GM23248 (cell line): ENCODE data around the gene SUSD4. TPM values are rescaled to one million over a fixed set of nuclear protein-coding genes. Genes with fewer than 3 reads are reported as not detected.
A peak's percentile ranks its signal among the peaks of the same experiment; 100 is the strongest.

Experiments used
- DNase-seq: peaks from one replicate; pipeline ENCODE4 v3.0.0-alpha.2; 2015
- H2AFZ ChIP-seq: fragments of 200-600 bp; sonication (generic); 2 replicates; pipeline ENCODE4 v1.6.1; 2016; ENCODE audit warnings: antibody characterized with exemption
- H3F3A ChIP-seq: fragments of 200-600 bp; sonication (generic); 2 replicates; pipeline ENCODE4 v1.6.1; 2016; ENCODE audit warnings: mild to moderate bottlenecking, antibody characterized with exemption, mixed run types; ENCODE audit not compliant: insufficient read depth
- H3K27ac ChIP-seq: fragments of 200-600 bp; sonication (generic); 2 replicates; pipeline ENCODE4 v1.5.1; 2016; ENCODE audit warnings: mild to moderate bottlenecking
- H3K27me3 ChIP-seq: fragments of 200-600 bp; sonication (generic); replicated peaks from 2 replicates; pipeline ENCODE4 v1.6.1; 2016; ENCODE audit warnings: mild to moderate bottlenecking; ENCODE audit not compliant: insufficient read depth
- H3K36me3 ChIP-seq: fragments of 200-600 bp; sonication (generic); 2 replicates; pipeline ENCODE4 v1.6.1; 2016; ENCODE audit warnings: low read depth, mild to moderate bottlenecking
- H3K4me1 ChIP-seq: fragments of 200-600 bp; sonication (generic); 2 replicates; pipeline ENCODE4 v1.6.1; 2016; ENCODE audit warnings: mild to moderate bottlenecking; ENCODE audit not compliant: insufficient read depth
- H3K4me2 ChIP-seq: fragments of 200-600 bp; sonication (generic); one replicate; pipeline ENCODE4 v1.6.1; 2016; ENCODE audit warnings: mild to moderate bottlenecking; ENCODE audit not compliant: unreplicated experiment
- H3K4me3 ChIP-seq: fragments of 200-600 bp; sonication (generic); 2 replicates; pipeline ENCODE4 v1.5.1; 2016; ENCODE audit warnings: mild to moderate bottlenecking
- H3K79me2 ChIP-seq: fragments of 200-600 bp; sonication (generic); 2 replicates; pipeline ENCODE4 v1.6.1; 2016; ENCODE audit warnings: mild to moderate bottlenecking; ENCODE audit not compliant: insufficient read depth
- H3K9ac ChIP-seq: fragments of 200-600 bp; sonication (generic); 2 replicates; pipeline ENCODE4 v1.6.1; 2016; ENCODE audit warnings: mild to moderate bottlenecking
- H3K9me2 ChIP-seq: fragments of 200-600 bp; sonication (generic); 2 replicates; pipeline ENCODE4 v1.6.1; 2016; ENCODE audit warnings: mixed run types, mild to moderate bottlenecking, moderate library complexity; ENCODE audit not compliant: insufficient read depth
- H3K9me3 ChIP-seq: fragments of 200-600 bp; sonication (generic); one replicate; pipeline ENCODE4 v1.6.1; 2017; ENCODE audit warnings: low read depth
- H4K20me1 ChIP-seq: fragments of 200-600 bp; sonication (generic); 2 replicates; pipeline ENCODE4 v1.6.0; 2016; ENCODE audit not compliant: insufficient read depth
- EZH2 ChIP-seq: fragments of 200-600 bp; sonication (generic); IDR thresholded peaks from 2 replicates; pipeline ENCODE4 v1.6.1; 2018; ENCODE audit warnings: antibody characterized with exemption, mild to moderate bottlenecking; ENCODE audit not compliant: insufficient read depth, poor library complexity, severe bottlenecking
- EZH2phosphoT487 ChIP-seq: fragments of 200-600 bp; sonication (generic); IDR thresholded peaks from 2 replicates; pipeline ENCODE4 v1.6.1; 2018; ENCODE audit warnings: antibody characterized with exemption, moderate library complexity, mild to moderate bottlenecking, low read depth; ENCODE audit not compliant: insufficient read depth
- WGBS, 2 experiments: methylation state at CpG; one replicate each; pipeline ENCODE4 v1.1.6; 2015 to 2017; ENCODE audit warnings: low lambda C conversion rate in 2 of 2, low coverage in 1 of 2; ENCODE audit errors: missing lambda C conversion rate in 2 of 2; 5-methylcytosine and 5-hydroxymethylcytosine counted together
- in situ Hi-C: fragments of 300-500 bp; cut with MboI; formaldehyde crosslinking; loops from 2 replicates; pipeline ENCODE4 v1.15.0; 2020
- polyA plus RNA-seq: library from polyadenylated mRNA; unstranded; fragments of >200 nt; fragmentation: Nextera tagmentation; extraction: Ambion mirVana; gene quantifications from 2 replicates; pipeline ENCODE4 v1.2.1, GENCODE V29; 2016
- total RNA-seq: library from RNA; depleted of rRNA; stranded (reverse); fragments of >200 nt; shearing (Covaris generic); gene quantifications from 2 replicates; pipeline ENCODE4 v1.2.3, GENCODE V29; 2014

SUSD4 gene
- total and polyA plus RNA-seq, 2 experiments from 2014 or later: 1.1 to 3.9 TPM

- peaks cover 4% of the 10 kb centered on the region; the same call in 1 of the 2 replicates for H3K9me2 ChIP-seq
- H3K9ac ChIP-seq: no peak overlapping the region
- no peaks in the 10 kb centered on the region for H3K9me3 ChIP-seq
- H4K20me1 ChIP-seq: no peaks in the 10 kb centered on the region
- in situ Hi-C loops: no loop called here
- no peak overlapping the region for H3K27ac ChIP-seq
- no peak for DNase-seq
- no peaks in the 10 kb centered on the region for H3K36me3 ChIP-seq
- no peak overlapping the region for H2AFZ ChIP-seq
- H3K4me2 ChIP-seq: no peak overlapping the region
- no peaks in the 10 kb centered on the region for H3K79me2 ChIP-seq
- 79% methylated on average over 6 of the region's 6 CpGs for WGBS, 2 experiments
- no peaks in the 10 kb centered on the region for H3F3A ChIP-seq
- H3K27me3 ChIP-seq: no peaks in the 10 kb centered on the region; the same call in 1 of the 2 replicates
- no peaks in the 10 kb centered on the region for H3K4me1 ChIP-seq
- H3K4me3 ChIP-seq: no peak overlapping the region
- TF ChIP-seq EZH2phosphoT487 (no peak), EZH2 (no peak)
These were observed 163.1 kb downstream of the SUSD4 start for GRCh38 chr1:223200903-223201302.

- WGBS, 2 experiments: 57 to 60% methylated on average over 1 to 2 of the region's 2 CpGs
- in situ Hi-C loops: no loop called here
- Histone ChIP-seq H3K4me3 (no peak overlapping the region), H3K27me3 (no peaks in the 10 kb centered on the region; the same call in 1 of the 2 replicates), H2AFZ (no peak overlapping the region), H3K9ac (no peak overlapping the region), H3K9me2 (peaks cover 4% of the 10 kb centered on the region; the same call in 1 of the 2 replicates), H3F3A (no peaks in the 10 kb centered on the region), H3K4me2 (no peak overlapping the region), H3K9me3 (no peaks in the 10 kb centered on the region), H3K4me1 (no peaks in the 10 kb centered on the region), H3K27ac (no peak overlapping the region), H4K20me1 (no peaks in the 10 kb centered on the region), H3K79me2 (no peaks in the 10 kb centered on the region), H3K36me3 (no peaks in the 10 kb centered on the region)
- DNase-seq: peak; percentile 40
- TF ChIP-seq EZH2: no peak
- TF ChIP-seq EZH2phosphoT487: no peak
These were observed 164.8 kb downstream of the SUSD4 start for GRCh38 chr1:223199094-223199647.

DNA sequence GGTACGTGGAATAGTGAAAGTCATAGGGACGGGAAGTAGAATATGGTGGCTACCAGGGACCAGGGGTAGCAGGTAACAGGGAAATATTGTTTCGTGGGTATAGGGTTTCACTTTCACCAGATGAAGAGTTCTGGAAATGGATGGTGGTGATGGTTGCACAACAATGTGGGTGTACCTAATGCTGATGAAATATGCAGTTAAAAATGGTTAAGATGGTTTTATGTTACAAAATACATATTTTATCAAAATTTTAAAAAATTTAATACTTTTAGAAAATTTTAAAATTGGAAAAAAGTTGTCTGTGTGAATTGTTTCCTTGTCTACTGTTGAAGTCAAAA, 165.4 kb downstream of the SUSD4 start:
- H3K4me3 ChIP-seq: no peak overlapping the region
- H3K4me1 ChIP-seq: no peaks in the 10 kb centered on the region
- TF ChIP-seq EZH2phosphoT487 (no peak), EZH2 (no peak)
- 73 to 76% methylated on average over 3 of the region's 3 CpGs for WGBS, 2 experiments
- no peaks in the 10 kb centered on the region for H4K20me1 ChIP-seq
- no peak overlapping the region for H2AFZ ChIP-seq
- no peak overlapping the region for H3K9ac ChIP-seq
- no peaks in the 10 kb centered on the region; the same call in 1 of the 2 replicates for H3K27me3 ChIP-seq
- H3K9me3 ChIP-seq: no peaks in the 10 kb centered on the region
- no peaks in the 10 kb centered on the region for H3F3A ChIP-seq
- DNase-seq: no peak
- no peak overlapping the region for H3K4me2 ChIP-seq
- no peak overlapping the region for H3K27ac ChIP-seq
- in situ Hi-C loops: no loop called here
- H3K36me3 ChIP-seq: no peaks in the 10 kb centered on the region
- H3K9me2 ChIP-seq: peaks cover 4% of the 10 kb centered on the region; the same call in 1 of the 2 replicates
- no peaks in the 10 kb centered on the region for H3K79me2 ChIP-seq

DNA sequence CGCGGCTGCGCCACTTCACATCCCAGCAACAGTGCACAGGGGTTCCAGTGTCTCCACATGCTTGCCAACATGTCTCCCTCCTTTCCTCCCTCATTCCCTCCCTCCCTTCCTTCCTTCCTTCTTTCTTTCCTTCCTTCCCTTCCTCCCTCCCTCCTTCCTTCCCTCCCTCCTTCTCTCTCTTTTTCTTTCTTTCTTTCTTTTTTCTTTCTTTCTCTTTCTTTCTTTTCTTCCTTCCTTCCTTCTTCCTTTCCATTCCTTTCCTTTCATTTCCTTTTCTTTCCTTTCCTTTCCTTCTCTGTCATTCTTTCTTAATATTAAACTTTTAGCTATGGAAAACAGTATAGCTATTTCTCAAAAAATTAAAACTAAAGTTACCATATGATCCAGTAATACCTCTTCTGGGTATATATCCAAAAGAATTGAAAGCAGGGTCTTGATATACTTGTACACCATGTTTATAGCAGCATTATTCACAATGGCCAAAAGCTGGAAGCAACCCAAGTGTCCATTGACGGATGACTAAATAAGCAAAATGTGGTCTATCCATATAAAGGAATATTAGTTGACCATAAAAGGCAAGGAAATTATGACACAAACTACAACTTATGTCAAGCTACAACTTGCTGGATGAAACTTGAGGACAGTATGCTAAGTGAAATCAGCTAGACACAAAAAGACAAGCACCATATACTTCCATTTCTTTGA, 165.9 kb downstream of the SUSD4 start:
- Histone ChIP-seq H3K4me1 (no peaks in the 10 kb centered on the region), H3K9ac (no peak overlapping the region), H3K4me3 (no peak overlapping the region), H3K36me3 (no peaks in the 10 kb centered on the region), H2AFZ (no peak overlapping the region), H3F3A (no peaks in the 10 kb centered on the region), H3K27me3 (no peaks in the 10 kb centered on the region; the same call in 1 of the 2 replicates), H3K9me2 (peaks cover 4% of the 10 kb centered on the region; the same call in 1 of the 2 replicates), H3K4me2 (no peak overlapping the region), H3K79me2 (no peaks in the 10 kb centered on the region), H4K20me1 (no peaks in the 10 kb centered on the region), H3K27ac (no peak overlapping the region), H3K9me3 (no peaks in the 10 kb centered on the region)
- DNase-seq: no peak
- WGBS, 2 experiments: 72 to 100% methylated on average over 1 to 4 of the region's 4 CpGs
- TF ChIP-seq EZH2 (no peak), EZH2phosphoT487 (no peak)
- in situ Hi-C loops: no loop called here
